ENCODE measurements around the gene ADIPOR1.
"Not testable (repeated sequence)": the region's sequence is repeated elsewhere in the genome, so short reads cannot be mapped to it uniquely, and the experiment has no call there.

The ADIPOR1 gene

GRCh38 chr1:202936409-202936808, 21.7 kb downstream of the ADIPOR1 start:
- DNase-seq = not testable (repeated sequence)

- no peak for DNase-seq
These were observed 22.3 kb downstream of the ADIPOR1 start for GRCh38 chr1:202935844-202936243.

- no peak for DNase-seq
These were observed 23.4 kb downstream of the ADIPOR1 start for GRCh38 chr1:202934755-202935154.

GRCh38 chr1:202932476-202932875, 25.6 kb downstream of the ADIPOR1 start:
- no peak for DNase-seq

GRCh38 chr1:202926581-202927491, 31.3 kb downstream of the ADIPOR1 start, which contains the start of gene KLHL12:
KLHL12 (minus strand) TSS chr1:202927234; CDS start chr1:202925162, 2,072 bp downstream.
- peak; percentile 98 for DNase-seq

GRCh38 chr1:202923533-202923932, 34.6 kb downstream of the ADIPOR1 start:
- no peak for DNase-seq

GRCh38 chr1:202919615-202920014, 38.5 kb downstream of the ADIPOR1 start:
- DNase-seq = no peak

GRCh38 chr1:202915146-202915545, 43.0 kb downstream of the ADIPOR1 start:
- DNase-seq = no peak

- DNase-seq = not testable (repeated sequence)
These were observed 45.6 kb downstream of the ADIPOR1 start for GRCh38 chr1:202912476-202912875.

- no peak for DNase-seq
These were observed 48.6 kb downstream of the ADIPOR1 start for GRCh38 chr1:202909494-202909893.

GRCh38 chr1:202908998-202909397, 49.1 kb downstream of the ADIPOR1 start:
- no peak for DNase-seq

GRCh38 chr1:202905331-202905730, 52.8 kb downstream of the ADIPOR1 start:
- DNase-seq = no peak

- DNase-seq = not testable (repeated sequence)
These were observed 54.3 kb downstream of the ADIPOR1 start for GRCh38 chr1:202903808-202904207.

GRCh38 chr1:202901555-202901954, 56.6 kb downstream of the ADIPOR1 start:
- DNase-seq = no peak

GRCh38 chr1:202892501-202892900, 65.6 kb downstream of the ADIPOR1 start:
- DNase-seq = no peak
